ENCODE results near the gene PSMC2. TPM values are rescaled to one million over a fixed set of nuclear protein-coding genes. Genes with fewer than 3 reads are reported as not detected.
A peak's percentile ranks its signal among the peaks of the same experiment; 100 is the strongest.
"Not testable (repeated sequence)": the region's sequence is repeated elsewhere in the genome, so short reads cannot be mapped to it uniquely, and the experiment has no call there.

PSMC2 gene
- polyA plus RNA-seq, 3 donors, result 61.4 to 120 (median 104) TPM

DNA sequence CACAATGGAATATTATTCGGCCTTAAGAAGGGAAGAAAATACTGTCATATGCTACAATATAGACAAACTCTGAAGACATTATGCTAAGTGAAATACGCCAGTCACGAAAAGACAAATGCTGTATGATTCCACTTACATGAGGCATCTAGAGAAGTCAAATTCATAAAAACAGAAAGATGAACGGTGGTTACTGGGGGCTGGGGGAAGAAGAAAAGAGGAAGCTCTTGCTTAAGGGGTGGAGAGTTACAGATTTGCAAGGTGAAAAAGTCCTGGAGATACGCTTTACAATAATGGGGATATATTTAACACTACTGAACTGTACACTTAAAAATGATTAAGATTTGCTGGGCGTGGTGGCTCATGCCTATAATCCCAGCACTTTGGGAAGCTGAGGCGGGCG is 49.0 kb downstream of the PSMC2 start:
- DNase-seq, result no peak
- intact Hi-C loops (cut with micrococcal nuclease), result no loop called here
- H2AFZ ChIP-seq (ENCODE audit: insufficient read depth, low read depth, low read length, poor library complexity, severe bottlenecking), result no peak overlapping the region
- H3K36me3 ChIP-seq (replicated peaks in 1 of 2; ENCODE audit: control insufficient read depth in 1 of 2, insufficient read depth in 2 of 2, low read length in 2 of 2), result no peaks in the 10 kb centered on the region
- no peaks in the 10 kb centered on the region for H3K27me3 ChIP-seq (ENCODE audit: control insufficient read depth in 2 of 2, insufficient read depth in 2 of 2, low read length in 2 of 2)
- no peak overlapping the region for H3K9ac ChIP-seq (ENCODE audit: insufficient read depth, low read length, poor library complexity, severe bottlenecking)
- H4K20me1 ChIP-seq (ENCODE audit: insufficient read depth, low read length), result no peaks in the 10 kb centered on the region
- Mint-ChIP-seq H3K27me3 (ENCODE audit: low read depth in 3 of 3) (peaks cover 0 to 3% (median 0%) of the 10 kb centered on the region in 3 donors), H3K4me1 (peaks cover 3% of the 10 kb centered on the region), H3K36me3 (no peaks in the 10 kb centered on the region), H3K27ac (peak overlapping the region in 1 of 7 donors; percentile 7), H3K4me3 (no peak overlapping the region), H3K9me3 (peaks cover 0 to 3% (median 2%) of the 10 kb centered on the region in 7 donors)
- H3K4me3 ChIP-seq (replicated peaks in 1 of 3; ENCODE audit: low read depth in 2 of 3, low read length in 3 of 3), result no peak overlapping the region
- H3K4me1 ChIP-seq (ENCODE audit: control insufficient read depth in 1 of 2, insufficient read depth in 2 of 2, low read length in 2 of 2), result no peaks in the 10 kb centered on the region
- no peaks in the 10 kb centered on the region for H3K9me3 ChIP-seq (replicated peaks in 1 of 2; ENCODE audit: control insufficient read depth in 1 of 2, insufficient read depth in 1 of 2, low read length in 2 of 2)
- TF ChIP-seq, protein P1, sequence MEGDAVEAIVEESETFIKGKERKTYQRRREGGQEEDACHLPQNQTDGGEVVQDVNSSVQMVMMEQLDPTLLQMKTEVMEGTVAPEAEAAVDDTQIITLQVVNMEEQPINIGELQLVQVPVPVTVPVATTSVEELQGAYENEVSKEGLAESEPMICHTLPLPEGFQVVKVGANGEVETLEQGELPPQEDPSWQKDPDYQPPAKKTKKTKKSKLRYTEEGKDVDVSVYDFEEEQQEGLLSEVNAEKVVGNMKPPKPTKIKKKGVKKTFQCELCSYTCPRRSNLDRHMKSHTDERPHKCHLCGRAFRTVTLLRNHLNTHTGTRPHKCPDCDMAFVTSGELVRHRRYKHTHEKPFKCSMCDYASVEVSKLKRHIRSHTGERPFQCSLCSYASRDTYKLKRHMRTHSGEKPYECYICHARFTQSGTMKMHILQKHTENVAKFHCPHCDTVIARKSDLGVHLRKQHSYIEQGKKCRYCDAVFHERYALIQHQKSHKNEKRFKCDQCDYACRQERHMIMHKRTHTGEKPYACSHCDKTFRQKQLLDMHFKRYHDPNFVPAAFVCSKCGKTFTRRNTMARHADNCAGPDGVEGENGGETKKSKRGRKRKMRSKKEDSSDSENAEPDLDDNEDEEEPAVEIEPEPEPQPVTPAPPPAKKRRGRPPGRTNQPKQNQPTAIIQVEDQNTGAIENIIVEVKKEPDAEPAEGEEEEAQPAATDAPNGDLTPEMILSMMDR (IDR thresholded peaks at IDR 0.05), result no peak
- no peaks in the 10 kb centered on the region for H3K79me2 ChIP-seq (ENCODE audit: insufficient read depth, low read length)
- H3K27ac ChIP-seq (ENCODE audit: low read depth in 1 of 2, low read length in 2 of 2), result no peak overlapping the region
- WGBS (ENCODE audit: insufficient coverage), result no CpG with 5 or more reads among the region's 8 CpGs
- H3K4me2 ChIP-seq (replicated peaks; ENCODE audit: extremely low read depth, low read length, poor library complexity, severe bottlenecking), result no peak overlapping the region

DNA sequence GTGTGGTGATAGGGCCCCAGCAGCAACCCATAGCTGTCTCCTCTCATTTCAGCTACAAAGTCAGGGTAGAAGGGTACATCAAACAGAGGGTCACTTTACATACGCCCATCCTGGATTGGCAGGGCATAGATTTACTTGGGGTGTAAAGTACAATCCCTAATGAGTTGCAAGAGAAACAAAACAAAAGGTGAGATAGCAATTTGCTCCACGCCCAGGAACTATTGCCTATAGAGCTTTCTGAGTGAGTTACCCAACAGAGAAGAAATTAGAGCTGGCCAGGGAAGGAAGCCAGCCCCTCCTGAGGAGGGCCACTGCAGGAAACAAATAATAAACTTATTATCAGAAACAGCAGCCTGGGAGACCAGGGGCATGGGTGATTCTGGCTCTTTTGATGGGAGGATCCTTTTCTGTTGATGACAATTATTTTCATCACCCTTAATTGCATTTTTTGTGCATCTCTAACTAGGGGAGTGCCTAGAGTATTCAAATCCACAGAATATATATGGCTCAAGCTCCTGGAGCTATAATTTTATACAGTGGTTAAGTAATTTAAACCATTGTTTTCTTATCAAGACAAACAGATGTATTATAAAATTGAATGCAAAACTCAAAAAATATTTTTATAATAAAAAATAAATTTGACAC is 51.2 kb downstream of the PSMC2 start:
- H4K20me1 ChIP-seq (ENCODE audit: insufficient read depth, low read length), result no peaks in the 10 kb centered on the region
- H3K4me1 ChIP-seq (ENCODE audit: control insufficient read depth in 1 of 2, insufficient read depth in 2 of 2, low read length in 2 of 2), result no peaks in the 10 kb centered on the region
- H3K9ac ChIP-seq (ENCODE audit: insufficient read depth, low read length, poor library complexity, severe bottlenecking), result no peak overlapping the region
- no peak overlapping the region for H3K4me2 ChIP-seq (replicated peaks; ENCODE audit: extremely low read depth, low read length, poor library complexity, severe bottlenecking)
- peaks cover 0 to 6% (median 3%) of the 10 kb centered on the region in 3 donors for H3K27me3 Mint-ChIP-seq (ENCODE audit: low read depth in 3 of 3)
- H3K9me3 Mint-ChIP-seq, result peaks cover 0 to 3% (median 2%) of the 10 kb centered on the region in 7 donors
- H3K36me3 ChIP-seq (replicated peaks in 1 of 2; ENCODE audit: control insufficient read depth in 1 of 2, insufficient read depth in 2 of 2, low read length in 2 of 2), result no peaks in the 10 kb centered on the region
- no peak overlapping the region for H3K4me3 Mint-ChIP-seq
- TF ChIP-seq, protein P1 (IDR thresholded peaks at IDR 0.05), result no peak
- 50% methylated on average over 1 of the region's 2 CpGs for WGBS (ENCODE audit: insufficient coverage)
- H3K9me3 ChIP-seq (replicated peaks in 1 of 2; ENCODE audit: control insufficient read depth in 1 of 2, insufficient read depth in 1 of 2, low read length in 2 of 2), result no peaks in the 10 kb centered on the region
- no peaks in the 10 kb centered on the region for H3K27me3 ChIP-seq (ENCODE audit: control insufficient read depth in 2 of 2, insufficient read depth in 2 of 2, low read length in 2 of 2)
- intact Hi-C loops (cut with micrococcal nuclease), result no loop called here
- DNase-seq, result no peak
- H2AFZ ChIP-seq (ENCODE audit: insufficient read depth, low read depth, low read length, poor library complexity, severe bottlenecking), result no peak overlapping the region
- no peak overlapping the region for H3K27ac Mint-ChIP-seq
- no peaks in the 10 kb centered on the region for H3K36me3 Mint-ChIP-seq
- no peaks in the 10 kb centered on the region for H3K79me2 ChIP-seq (ENCODE audit: insufficient read depth, low read length)
- peaks cover 3% of the 10 kb centered on the region for H3K4me1 Mint-ChIP-seq
- no peak overlapping the region for H3K27ac ChIP-seq (ENCODE audit: low read depth in 1 of 2, low read length in 2 of 2)
- H3K4me3 ChIP-seq (replicated peaks in 1 of 3; ENCODE audit: low read depth in 2 of 3, low read length in 3 of 3), result no peak overlapping the region

DNA sequence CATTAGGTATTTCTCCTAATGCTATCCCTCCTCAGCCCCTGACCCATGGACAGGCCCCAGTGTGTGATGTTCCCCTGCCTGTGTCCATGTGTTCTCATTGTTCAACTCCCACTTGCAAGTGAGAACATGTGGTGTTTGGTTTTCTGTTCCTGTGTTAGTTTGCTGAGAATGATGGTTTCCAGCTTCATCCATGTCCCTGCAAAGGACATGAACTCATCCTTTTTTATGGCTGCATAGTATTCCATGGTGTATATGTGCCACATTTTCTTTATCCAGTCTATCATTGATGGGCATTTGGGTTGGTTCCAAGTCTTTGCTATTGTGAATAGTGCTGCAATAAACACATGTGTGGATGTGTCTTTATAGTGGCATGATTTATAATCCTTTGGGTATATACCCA is 52.2 kb downstream of the PSMC2 start:
- intact Hi-C loops (cut with micrococcal nuclease); H3K4me1 ChIP-seq (ENCODE audit: control insufficient read depth in 1 of 2, insufficient read depth in 2 of 2, low read length in 2 of 2); H3K4me3 ChIP-seq (replicated peaks in 1 of 3; ENCODE audit: low read depth in 2 of 3, low read length in 3 of 3); H3K4me2 ChIP-seq (replicated peaks; ENCODE audit: extremely low read depth, low read length, poor library complexity, severe bottlenecking); DNase-seq; H2AFZ ChIP-seq (ENCODE audit: insufficient read depth, low read depth, low read length, poor library complexity, severe bottlenecking); H3K9me3 ChIP-seq (replicated peaks in 1 of 2; ENCODE audit: control insufficient read depth in 1 of 2, insufficient read depth in 1 of 2, low read length in 2 of 2); H3K36me3 Mint-ChIP-seq; H3K4me3 Mint-ChIP-seq; H3K27me3 Mint-ChIP-seq (ENCODE audit: low read depth in 3 of 3); H3K36me3 ChIP-seq (replicated peaks in 1 of 2; ENCODE audit: control insufficient read depth in 1 of 2, insufficient read depth in 2 of 2, low read length in 2 of 2); H3K9ac ChIP-seq (ENCODE audit: insufficient read depth, low read length, poor library complexity, severe bottlenecking); H3K9me3 Mint-ChIP-seq; H3K79me2 ChIP-seq (ENCODE audit: insufficient read depth, low read length); H3K27me3 ChIP-seq (ENCODE audit: control insufficient read depth in 2 of 2, insufficient read depth in 2 of 2, low read length in 2 of 2); H4K20me1 ChIP-seq (ENCODE audit: insufficient read depth, low read length); H3K27ac ChIP-seq (ENCODE audit: low read depth in 1 of 2, low read length in 2 of 2); H3K4me1 Mint-ChIP-seq; H3K27ac Mint-ChIP-seq: not testable (repeated sequence)

Measured in CD14-positive monocyte (primary cell).